Measurements from ENCODE around the gene ALG3.

DNA sequence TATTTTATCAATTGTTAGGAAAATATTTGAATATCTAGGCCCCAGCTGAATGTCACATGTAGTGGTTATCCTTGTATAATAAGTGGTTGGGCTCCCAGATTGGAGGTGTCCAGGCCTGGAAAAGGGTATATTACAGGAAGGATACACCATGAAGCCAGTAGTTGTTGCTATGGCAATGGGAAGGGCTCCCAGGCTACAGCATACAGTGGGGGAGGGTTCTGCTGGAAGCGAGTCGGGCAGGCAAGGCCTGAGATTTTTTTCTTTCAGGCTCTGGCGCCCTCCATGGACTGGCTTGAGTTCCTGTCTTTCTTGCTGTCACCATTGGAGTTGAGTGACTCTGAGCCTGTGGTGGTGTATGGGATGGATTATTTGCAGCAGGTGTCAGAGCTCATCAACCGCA, 35.9 kb upstream of the ALG3 start:
- TF ChIP-seq, protein P1, sequence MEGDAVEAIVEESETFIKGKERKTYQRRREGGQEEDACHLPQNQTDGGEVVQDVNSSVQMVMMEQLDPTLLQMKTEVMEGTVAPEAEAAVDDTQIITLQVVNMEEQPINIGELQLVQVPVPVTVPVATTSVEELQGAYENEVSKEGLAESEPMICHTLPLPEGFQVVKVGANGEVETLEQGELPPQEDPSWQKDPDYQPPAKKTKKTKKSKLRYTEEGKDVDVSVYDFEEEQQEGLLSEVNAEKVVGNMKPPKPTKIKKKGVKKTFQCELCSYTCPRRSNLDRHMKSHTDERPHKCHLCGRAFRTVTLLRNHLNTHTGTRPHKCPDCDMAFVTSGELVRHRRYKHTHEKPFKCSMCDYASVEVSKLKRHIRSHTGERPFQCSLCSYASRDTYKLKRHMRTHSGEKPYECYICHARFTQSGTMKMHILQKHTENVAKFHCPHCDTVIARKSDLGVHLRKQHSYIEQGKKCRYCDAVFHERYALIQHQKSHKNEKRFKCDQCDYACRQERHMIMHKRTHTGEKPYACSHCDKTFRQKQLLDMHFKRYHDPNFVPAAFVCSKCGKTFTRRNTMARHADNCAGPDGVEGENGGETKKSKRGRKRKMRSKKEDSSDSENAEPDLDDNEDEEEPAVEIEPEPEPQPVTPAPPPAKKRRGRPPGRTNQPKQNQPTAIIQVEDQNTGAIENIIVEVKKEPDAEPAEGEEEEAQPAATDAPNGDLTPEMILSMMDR (IDR thresholded peaks at IDR 0.05), result no peak
- TF ChIP-seq POLR2A (IDR thresholded peaks at IDR 0.05), result no peak

All from suprapubic skin (tissue), 3 donors.